Colon (tissue), 2 donors: ENCODE data around the gene PGA5.

Source experiments
- FAIRE-seq: peaks from 2 replicates; lab custom pipeline; 2012; peaks lifted over from hg19 to GRCh38; lab: Jason Lieb, UNC
- donor health status: control.
- donor health status: control.

Gene PGA5

GRCh38 chr11:61294717-61295595 lies 54.0 kb downstream of the PGA5 start, which contains the start of gene VWCE:
VWCE (minus strand) TSS chr11:61295316; CDS start chr11:61295037, 279 bp downstream.
- no peak for FAIRE-seq

- FAIRE-seq, result no peak
Observed at GRCh38 chr11:61295596-61295926, 54.6 kb downstream of the PGA5 start.

DNA sequence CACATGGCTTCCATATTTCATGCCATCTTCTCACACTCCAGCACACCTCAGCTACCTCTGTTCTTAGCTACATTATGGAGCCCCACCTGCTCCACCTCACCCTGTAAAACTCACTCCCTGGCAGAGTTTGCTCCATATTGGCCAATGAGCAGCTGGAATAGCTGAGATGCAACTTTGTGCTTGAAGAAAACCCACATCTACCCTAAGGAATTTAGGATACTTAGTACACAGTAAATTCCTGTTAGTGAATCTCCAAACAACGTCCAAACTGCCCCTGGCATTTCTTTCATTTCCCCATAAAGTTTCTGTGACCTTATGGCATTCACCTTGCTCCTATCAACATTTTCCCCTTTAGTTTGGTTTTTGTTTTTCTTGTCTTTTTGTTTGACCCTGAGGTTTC lies 56.4 kb downstream of the PGA5 start:
- FAIRE-seq, result no peak

- FAIRE-seq, result no peak
Observed at GRCh38 chr11:61297746-61298145, 56.8 kb downstream of the PGA5 start.

DNA sequence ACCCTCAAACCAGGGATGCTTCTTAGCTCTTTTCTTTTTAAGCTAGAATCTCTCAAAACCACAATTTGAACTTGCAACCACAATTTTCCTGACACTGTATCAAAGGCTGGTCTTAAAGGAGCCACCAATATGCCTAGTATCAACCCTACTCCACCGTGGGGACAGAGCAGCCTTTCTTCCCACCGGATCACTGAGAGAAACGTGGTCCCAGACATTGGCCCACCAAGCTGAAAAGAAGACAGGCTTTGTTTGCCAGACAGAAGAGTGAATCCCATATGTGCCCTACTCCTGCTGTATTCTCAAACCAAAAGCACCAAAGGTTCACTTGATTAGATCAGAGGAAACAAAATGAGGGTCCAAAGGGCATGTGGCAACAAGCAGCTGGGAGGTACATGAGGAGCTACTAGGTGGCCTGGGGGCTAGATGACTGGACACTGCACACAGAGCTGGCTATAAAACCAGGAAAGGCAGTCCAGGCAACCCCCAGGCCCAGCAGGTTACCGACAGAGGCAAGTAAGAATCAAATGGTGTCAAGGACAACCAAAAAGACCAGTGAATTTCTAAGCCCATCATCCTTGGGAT lies 57.8 kb downstream of the PGA5 start:
- no peak for FAIRE-seq
